NCI-H146 treated with DMSO at 0.1 percent for 48 hours (cell line): ENCODE results near the gene SYNPO2.

Source experiments
- DNase-seq: peaks from one replicate; lab custom pipeline; 2025; ENCODE audit not compliant: unreplicated experiment; lab: John Stamatoyannopoulos, UW

Gene SYNPO2

DNA sequence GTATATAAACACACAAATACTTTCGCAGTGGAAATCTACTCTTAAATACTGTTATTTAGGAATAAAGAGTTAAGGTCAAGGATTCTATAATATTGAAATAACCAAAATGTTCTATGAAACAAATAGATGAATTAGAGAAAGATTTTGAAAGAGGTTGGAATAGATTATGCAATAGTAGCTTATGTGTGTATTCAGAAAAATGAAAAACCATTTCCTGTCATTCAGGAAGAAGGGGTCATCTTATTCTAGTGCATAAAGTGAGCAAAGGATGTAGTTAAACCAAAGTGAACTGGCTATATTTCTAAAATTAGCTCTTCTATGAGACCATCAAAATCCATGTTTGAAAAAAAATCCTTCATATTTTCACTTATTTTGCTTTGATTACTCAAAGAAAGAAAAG is 217.0 kb downstream of the SYNPO2 start:
- DNase-seq: no peak

- no peak for DNase-seq
Measured at GRCh38 chr4:119106036-119107000, 217.7 kb downstream of the SYNPO2 start.

DNA sequence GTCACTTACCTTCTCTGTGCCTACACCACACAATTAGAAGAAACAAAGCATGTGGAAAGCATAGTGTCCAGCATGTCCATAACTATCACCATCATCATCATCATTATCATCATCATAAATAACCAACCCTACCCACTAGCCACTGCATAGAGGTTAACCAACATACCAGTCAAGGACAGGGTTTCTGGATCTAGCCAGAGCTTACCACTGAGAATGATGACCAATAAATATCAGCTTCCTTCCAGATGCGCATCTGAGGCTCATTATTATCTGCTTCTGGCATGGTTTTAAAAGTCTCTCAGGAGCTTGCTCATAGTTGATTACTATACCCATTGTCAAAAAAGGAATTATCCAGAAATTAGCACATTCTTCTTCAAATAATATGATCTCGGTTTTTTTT is 221.5 kb downstream of the SYNPO2 start:
- no peak for DNase-seq
